Measurements from ENCODE around the gene DSG2. TPM values are rescaled to one million over a fixed set of nuclear protein-coding genes. Genes with fewer than 3 reads are reported as not detected.

The DSG2 gene
- total RNA-seq (under 1 TPM; 0.07 to 0.83 (median 0.53) TPM), total RNA-seq (0.11 to 3.0 (median 0.46) reads per million in 29 experiments)
- total RNA-seq (2013), result 0.17 TPM

DNA sequence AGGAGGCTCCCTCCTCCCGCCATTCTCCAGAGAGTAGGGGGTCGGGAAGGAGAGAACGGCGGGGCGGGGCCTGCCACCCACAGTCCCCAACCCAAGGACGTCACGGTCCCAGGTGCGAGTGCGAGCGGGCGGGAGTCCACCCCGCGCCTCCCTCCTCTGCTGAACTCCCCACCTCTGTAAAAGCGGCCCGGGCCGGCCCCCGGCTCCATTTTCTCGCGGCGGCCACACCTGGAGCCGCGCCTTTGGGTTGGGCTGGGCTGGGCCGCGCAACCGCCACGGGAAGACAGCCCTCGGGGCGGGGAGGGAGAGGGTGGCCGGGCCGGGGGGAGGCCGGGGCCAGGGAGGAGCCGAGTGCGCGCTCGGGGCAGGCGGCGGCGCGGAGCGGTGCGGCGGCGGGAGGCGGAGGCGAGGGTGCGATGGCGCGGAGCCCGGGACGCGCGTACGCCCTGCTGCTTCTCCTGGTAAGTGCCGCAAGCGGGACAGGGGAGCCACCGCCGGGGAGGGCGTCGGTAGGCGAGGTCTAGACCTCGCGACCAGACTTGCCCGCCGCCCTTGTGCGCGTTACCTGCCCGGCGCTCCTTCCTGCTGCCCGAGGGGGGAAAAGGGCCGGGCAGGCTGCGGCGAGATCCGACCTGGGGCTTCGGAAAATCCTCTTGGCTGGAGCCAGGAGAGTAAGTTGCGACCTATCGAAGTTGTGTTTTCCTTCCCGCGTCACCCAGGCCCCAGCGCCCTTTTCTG, at the start of gene DSG2:
Gene DSG2 (plus strand): TSS at position 342 of the 738 bp plus-strand sequence. CDS start 75 bp downstream, at position 417.
- Mint-ChIP-seq H3K27me3 (peaks cover 32 to 35% of the 10 kb centered on the region in 2 donors), H3K4me1 (peaks cover 0 to 9% (median 5%) of the 10 kb centered on the region in 3 donors)
- peak within 1 kb of the TSS; percentile 15 to 77 for H3K4me3 ChIP-seq (ENCODE audit: control insufficient read depth in 1 of 2, extremely low read depth in 1 of 2, low read length in 1 of 2)

DNA sequence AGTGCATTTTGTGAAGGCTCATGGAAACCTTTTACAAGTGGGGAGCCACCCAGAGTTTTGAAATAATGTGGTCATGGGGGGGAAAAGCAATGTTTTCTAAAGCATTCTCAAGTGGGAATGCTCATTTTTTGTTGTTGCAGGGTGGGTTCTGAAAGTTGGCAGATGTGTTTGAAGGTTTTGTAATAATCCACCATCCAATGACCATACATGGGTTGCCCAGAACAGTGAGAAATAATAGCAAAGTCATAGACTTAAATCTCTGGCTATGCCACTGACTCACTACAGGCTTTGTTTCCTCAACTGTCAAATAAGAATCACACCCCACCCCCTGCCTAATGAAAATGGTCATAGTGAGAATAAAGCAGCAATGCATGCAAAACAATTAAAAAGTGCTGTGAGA, 47.6 kb upstream of the DSG2 start:
- Histone ChIP-seq H3K27ac (ENCODE audit: low read length) (no peak overlapping the region), H3K27me3 (replicated peaks in 1 of 2; ENCODE audit: control insufficient read depth in 2 of 2, extremely low read depth in 1 of 2, insufficient read depth in 2 of 2, low read length in 1 of 2) (no peaks in the 10 kb centered on the region), H3K4me1 (ENCODE audit: control insufficient read depth in 1 of 2, extremely low read depth in 1 of 2, insufficient read depth in 2 of 2, low read length in 2 of 2) (no peaks in the 10 kb centered on the region), H3K4me3 (ENCODE audit: control insufficient read depth in 1 of 2, extremely low read depth in 1 of 2, low read length in 1 of 2) (no peak overlapping the region), H3K9me3 (no peaks in the 10 kb centered on the region), H3K36me3 (ENCODE audit: control insufficient read depth in 2 of 2, extremely low read depth in 1 of 2, insufficient read depth in 1 of 2, low read length in 1 of 2) (no peaks in the 10 kb centered on the region)
- no peak for ATAC-seq (replicated peaks in 1 of 4)
- no peaks in the 10 kb centered on the region for H3K4me1 Mint-ChIP-seq
- DNase-seq, result no peak
- no peaks in the 10 kb centered on the region for H3K36me3 Mint-ChIP-seq
- POLR2A ChIA-PET, result no interaction called here
- H3K27me3 Mint-ChIP-seq, result peaks cover 0 to 3% of the 10 kb centered on the region in 2 donors
- no peak overlapping the region for H3K4me3 Mint-ChIP-seq
- H3K27ac Mint-ChIP-seq, result no peak overlapping the region
- CTCF ChIA-PET, result no interaction called here
- peaks cover 0 to 2% (median 0%) of the 10 kb centered on the region in 3 donors for H3K9me3 Mint-ChIP-seq

More for the DNA sequence above, at the start of gene DSG2:
- Mint-ChIP-seq H3K36me3 (no peaks in the 10 kb centered on the region), H3K9me3 (no peaks in the 10 kb centered on the region), H3K4me3 (peak within 1 kb of the TSS; percentile 68 to 75 (median 68)), H3K27ac (no peak within 1 kb of the TSS)
- peaks cover 0 to 9% of the 10 kb centered on the region in 2 experiments for H3K4me1 ChIP-seq (ENCODE audit: control insufficient read depth in 1 of 2, extremely low read depth in 1 of 2, insufficient read depth in 2 of 2, low read length in 2 of 2)
- H3K27ac ChIP-seq (ENCODE audit: low read length), result no peak within 1 kb of the TSS
- DNase-seq (peak in 15 of 35 experiments; percentile 0 to 22 (median 3)), ATAC-seq (replicated peaks in 1 of 4) (peak; percentile 42 to 76 (median 49))
- H3K27me3 ChIP-seq (replicated peaks in 1 of 2; ENCODE audit: control insufficient read depth in 2 of 2, extremely low read depth in 1 of 2, insufficient read depth in 2 of 2, low read length in 1 of 2), result peaks cover 2 to 18% of the 10 kb centered on the region in 2 experiments
- 2% methylated on average over 63 of the region's 79 CpGs for WGBS (ENCODE audit: insufficient coverage)
- H3K36me3 ChIP-seq (ENCODE audit: control insufficient read depth in 2 of 2, extremely low read depth in 1 of 2, insufficient read depth in 1 of 2, low read length in 1 of 2), result no peaks in the 10 kb centered on the region
- H3K9me3 ChIP-seq, result no peaks in the 10 kb centered on the region
- CTCF ChIA-PET, result no interaction called here
- POLR2A ChIA-PET, result no interaction called here

DNA sequence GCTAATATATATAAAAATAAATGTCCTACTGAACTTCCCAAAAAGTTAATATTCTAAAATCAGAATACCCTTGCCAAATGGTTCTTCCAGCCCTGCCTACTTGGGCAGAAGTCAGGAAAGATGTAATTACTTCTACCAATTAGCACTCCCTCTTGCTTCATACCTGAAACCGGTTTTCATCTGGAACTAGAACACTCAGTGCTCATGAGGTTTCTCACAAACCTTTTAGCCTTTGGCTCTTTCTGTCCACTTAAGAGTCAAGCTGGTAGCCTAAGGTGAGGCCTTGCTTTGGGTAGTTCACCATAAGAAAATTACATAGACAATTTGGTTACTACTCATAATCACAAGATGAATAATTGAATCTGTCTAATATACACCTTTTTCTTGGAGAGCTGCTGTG, 46.4 kb upstream of the DSG2 start:
- H3K4me1 ChIP-seq (ENCODE audit: control insufficient read depth in 1 of 2, extremely low read depth in 1 of 2, insufficient read depth in 2 of 2, low read length in 2 of 2), result no peaks in the 10 kb centered on the region
- no CpG with 5 or more reads among the region's 1 CpG for WGBS (ENCODE audit: insufficient coverage)
- Mint-ChIP-seq H3K27me3 (peaks cover 0 to 3% of the 10 kb centered on the region in 2 donors), H3K36me3 (no peaks in the 10 kb centered on the region), H3K27ac (no peak overlapping the region), H3K4me3 (no peak overlapping the region), H3K9me3 (peaks cover 0 to 2% (median 0%) of the 10 kb centered on the region in 3 donors), H3K4me1 (no peaks in the 10 kb centered on the region)
- no peaks in the 10 kb centered on the region for H3K36me3 ChIP-seq (ENCODE audit: control insufficient read depth in 2 of 2, extremely low read depth in 1 of 2, insufficient read depth in 1 of 2, low read length in 1 of 2)
- H3K27ac ChIP-seq (ENCODE audit: low read length), result no peak overlapping the region
- ChIA-PET POLR2A (no interaction called here), CTCF (interaction anchor here in 1 of 2 donors (0.7 kb wide), 1 partner anchor 734 kb away, joined by 3 read pairs; no protein-coding TSS in a partner anchor)
- H3K9me3 ChIP-seq, result no peaks in the 10 kb centered on the region
- ATAC-seq (replicated peaks in 1 of 4) (no peak), DNase-seq (no peak)
- H3K4me3 ChIP-seq (ENCODE audit: control insufficient read depth in 1 of 2, extremely low read depth in 1 of 2, low read length in 1 of 2), result no peak overlapping the region
- no peaks in the 10 kb centered on the region for H3K27me3 ChIP-seq (replicated peaks in 1 of 2; ENCODE audit: control insufficient read depth in 2 of 2, extremely low read depth in 1 of 2, insufficient read depth in 2 of 2, low read length in 1 of 2)

DNA sequence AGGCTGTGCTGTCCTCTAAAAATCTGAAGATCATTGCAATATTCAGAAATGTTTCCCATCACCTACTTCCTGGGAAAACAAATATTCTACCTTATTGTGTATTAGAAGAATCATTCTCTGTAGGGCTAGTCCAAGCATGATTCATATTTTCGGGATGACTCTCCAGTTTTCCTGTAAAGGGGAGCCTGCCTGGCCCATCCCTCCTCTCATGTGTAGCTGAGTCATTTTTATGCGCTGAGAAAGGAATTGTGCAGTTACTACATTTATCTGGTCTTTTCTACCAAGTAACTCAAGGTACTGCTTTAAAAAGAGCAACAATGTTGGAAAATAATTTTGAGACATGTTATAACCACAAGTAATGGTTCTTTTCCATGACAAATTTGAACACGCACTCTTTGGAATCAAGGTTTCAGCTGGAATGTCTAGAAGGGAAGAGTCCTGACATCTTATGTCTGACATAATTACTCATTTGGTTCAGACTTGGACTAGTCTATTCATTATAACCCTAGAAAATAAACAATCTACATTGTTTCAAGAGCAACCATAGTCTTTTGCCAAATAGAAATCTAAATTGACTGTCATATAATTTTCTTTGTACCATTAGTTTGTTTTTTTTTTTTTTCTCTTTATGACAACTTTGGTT, 43.8 kb upstream of the DSG2 start:
- H3K4me1 Mint-ChIP-seq, result no peaks in the 10 kb centered on the region
- WGBS (ENCODE audit: insufficient coverage), result no CpG with 5 or more reads among the region's 3 CpGs
- POLR2A ChIA-PET, result no interaction called here

DNA sequence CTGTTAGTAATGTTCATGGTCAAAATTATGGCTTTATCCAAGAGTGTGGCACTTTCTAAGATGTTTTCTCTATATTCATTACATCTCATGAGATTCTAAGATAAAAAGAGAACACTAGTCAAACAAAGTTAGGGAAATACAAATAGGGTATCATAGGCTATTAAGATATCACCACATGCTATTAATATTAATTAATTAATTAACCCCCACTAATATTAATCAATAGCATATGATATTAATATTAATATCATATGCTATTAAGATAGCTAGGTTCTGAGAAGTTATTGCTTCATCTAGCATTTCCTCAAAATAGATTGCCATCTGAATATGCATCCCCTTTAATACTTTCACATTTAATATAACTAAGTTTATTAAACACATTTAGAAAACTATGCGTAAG, 28.3 kb upstream of the DSG2 start:
- CTCF ChIA-PET, result no interaction called here
- H3K4me1 ChIP-seq (ENCODE audit: control insufficient read depth in 1 of 2, extremely low read depth in 1 of 2, insufficient read depth in 2 of 2, low read length in 2 of 2), result no peaks in the 10 kb centered on the region
- no peaks in the 10 kb centered on the region for H3K9me3 ChIP-seq
- Mint-ChIP-seq H3K4me1 (no peaks in the 10 kb centered on the region), H3K4me3 (no peak overlapping the region), H3K27me3 (peaks cover 0 to 3% of the 10 kb centered on the region in 2 donors), H3K27ac (no peak overlapping the region), H3K36me3 (no peaks in the 10 kb centered on the region), H3K9me3 (no peaks in the 10 kb centered on the region)
- no peak for ATAC-seq (replicated peaks in 1 of 4)
- POLR2A ChIA-PET, result no interaction called here
- no peaks in the 10 kb centered on the region for H3K36me3 ChIP-seq (ENCODE audit: control insufficient read depth in 2 of 2, extremely low read depth in 1 of 2, insufficient read depth in 1 of 2, low read length in 1 of 2)
- H3K4me3 ChIP-seq (ENCODE audit: control insufficient read depth in 1 of 2, extremely low read depth in 1 of 2, low read length in 1 of 2), result no peak overlapping the region
- no peak for DNase-seq
- WGBS (ENCODE audit: insufficient coverage), result no CpG with 5 or more reads among the region's 1 CpG
- H3K27me3 ChIP-seq (replicated peaks in 1 of 2; ENCODE audit: control insufficient read depth in 2 of 2, extremely low read depth in 1 of 2, insufficient read depth in 2 of 2, low read length in 1 of 2), result peaks cover 0 to 3% of the 10 kb centered on the region in 2 experiments
- H3K27ac ChIP-seq (ENCODE audit: low read length), result no peak overlapping the region

More for the DNA sequence above, 43.8 kb upstream of the DSG2 start:
- Mint-ChIP-seq H3K36me3 (no peaks in the 10 kb centered on the region), H3K4me3 (no peak overlapping the region), H3K27me3 (peaks cover 0 to 7% of the 10 kb centered on the region in 2 donors), H3K9me3 (no peaks in the 10 kb centered on the region), H3K27ac (no peak overlapping the region)
- H3K9me3 ChIP-seq, result no peaks in the 10 kb centered on the region
- CTCF ChIA-PET, result no interaction called here
- H3K4me3 ChIP-seq (ENCODE audit: control insufficient read depth in 1 of 2, extremely low read depth in 1 of 2, low read length in 1 of 2), result no peak overlapping the region
- no peak overlapping the region for H3K27ac ChIP-seq (ENCODE audit: low read length)
- ATAC-seq (replicated peaks in 1 of 4), result no peak
- H3K36me3 ChIP-seq (ENCODE audit: control insufficient read depth in 2 of 2, extremely low read depth in 1 of 2, insufficient read depth in 1 of 2, low read length in 1 of 2), result no peaks in the 10 kb centered on the region
- H3K27me3 ChIP-seq (replicated peaks in 1 of 2; ENCODE audit: control insufficient read depth in 2 of 2, extremely low read depth in 1 of 2, insufficient read depth in 2 of 2, low read length in 1 of 2), result no peaks in the 10 kb centered on the region
- no peak for DNase-seq
- no peaks in the 10 kb centered on the region for H3K4me1 ChIP-seq (ENCODE audit: control insufficient read depth in 1 of 2, extremely low read depth in 1 of 2, insufficient read depth in 2 of 2, low read length in 2 of 2)

DNA sequence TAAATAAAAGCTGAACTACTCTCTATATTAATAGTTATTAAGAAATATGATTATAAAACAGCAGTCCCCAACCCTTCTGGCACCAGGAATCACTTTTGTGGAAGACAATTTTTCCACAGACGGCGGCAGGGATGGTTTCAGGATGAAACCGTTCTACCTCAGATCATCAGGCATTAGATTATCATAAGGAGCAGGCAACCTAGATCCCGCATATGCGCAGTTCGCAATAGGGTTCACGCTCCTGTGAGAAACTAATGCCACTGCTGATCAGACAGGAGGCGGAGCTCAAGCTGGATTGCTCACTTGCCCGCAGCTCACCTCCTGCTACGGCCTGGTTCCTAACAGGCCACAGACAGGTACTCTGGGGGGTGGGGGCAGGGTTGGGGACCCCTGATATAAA, 19.3 kb upstream of the DSG2 start:
- Histone ChIP-seq H3K36me3 (ENCODE audit: control insufficient read depth in 2 of 2, extremely low read depth in 1 of 2, insufficient read depth in 1 of 2, low read length in 1 of 2) (no peaks in the 10 kb centered on the region), H3K4me3 (ENCODE audit: control insufficient read depth in 1 of 2, extremely low read depth in 1 of 2, low read length in 1 of 2) (no peak overlapping the region), H3K9me3 (no peaks in the 10 kb centered on the region), H3K27ac (ENCODE audit: low read length) (no peak overlapping the region), H3K4me1 (ENCODE audit: control insufficient read depth in 1 of 2, extremely low read depth in 1 of 2, insufficient read depth in 2 of 2, low read length in 2 of 2) (no peaks in the 10 kb centered on the region), H3K27me3 (replicated peaks in 1 of 2; ENCODE audit: control insufficient read depth in 2 of 2, extremely low read depth in 1 of 2, insufficient read depth in 2 of 2, low read length in 1 of 2) (peaks cover 0 to 3% of the 10 kb centered on the region in 2 experiments)
- ChIA-PET CTCF (no interaction called here), POLR2A (interaction anchor here in 1 of 2 donors (0.6 kb wide), 1 partner anchor 259 kb away, joined by 3 read pairs; no protein-coding TSS in a partner anchor)
- ATAC-seq (replicated peaks in 1 of 4), result no peak
- Mint-ChIP-seq H3K9me3 (no peaks in the 10 kb centered on the region), H3K4me1 (no peaks in the 10 kb centered on the region), H3K4me3 (no peak overlapping the region), H3K27ac (no peak overlapping the region), H3K27me3 (peaks cover 0 to 17% of the 10 kb centered on the region in 2 donors), H3K36me3 (no peaks in the 10 kb centered on the region)
- 96% methylated on average over 9 of the region's 10 CpGs for WGBS (ENCODE audit: insufficient coverage)
- no peak for DNase-seq
